22Rv1 (cell line): Measurements from ENCODE around the gene ROS1.

Experiments
- CTCF ChIP-seq: fragments of 450-650 bp; IDR thresholded peaks from 2 replicates; pipeline ENCODE4 v1.5.1; 2017; ENCODE audit warnings: mild to moderate bottlenecking
- ZFX ChIP-seq: fragments of 450-650 bp; IDR thresholded peaks from 2 replicates; pipeline ENCODE4 v1.6.1; 2017; ENCODE audit warnings: antibody characterized with exemption, borderline replicate concordance

GRCh38 chr6:117456250-117456649, 30.5 kb upstream of the ROS1 start:
- TF ChIP-seq CTCF (no peak), ZFX (no peak)
